ENCODE data around the gene LGALS3.

- TF ChIP-seq, protein P1, sequence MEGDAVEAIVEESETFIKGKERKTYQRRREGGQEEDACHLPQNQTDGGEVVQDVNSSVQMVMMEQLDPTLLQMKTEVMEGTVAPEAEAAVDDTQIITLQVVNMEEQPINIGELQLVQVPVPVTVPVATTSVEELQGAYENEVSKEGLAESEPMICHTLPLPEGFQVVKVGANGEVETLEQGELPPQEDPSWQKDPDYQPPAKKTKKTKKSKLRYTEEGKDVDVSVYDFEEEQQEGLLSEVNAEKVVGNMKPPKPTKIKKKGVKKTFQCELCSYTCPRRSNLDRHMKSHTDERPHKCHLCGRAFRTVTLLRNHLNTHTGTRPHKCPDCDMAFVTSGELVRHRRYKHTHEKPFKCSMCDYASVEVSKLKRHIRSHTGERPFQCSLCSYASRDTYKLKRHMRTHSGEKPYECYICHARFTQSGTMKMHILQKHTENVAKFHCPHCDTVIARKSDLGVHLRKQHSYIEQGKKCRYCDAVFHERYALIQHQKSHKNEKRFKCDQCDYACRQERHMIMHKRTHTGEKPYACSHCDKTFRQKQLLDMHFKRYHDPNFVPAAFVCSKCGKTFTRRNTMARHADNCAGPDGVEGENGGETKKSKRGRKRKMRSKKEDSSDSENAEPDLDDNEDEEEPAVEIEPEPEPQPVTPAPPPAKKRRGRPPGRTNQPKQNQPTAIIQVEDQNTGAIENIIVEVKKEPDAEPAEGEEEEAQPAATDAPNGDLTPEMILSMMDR (IDR thresholded peaks at IDR 0.05) = no peak
- TF ChIP-seq EP300 (IDR thresholded peaks at IDR 0.05) (no peak), POLR2AphosphoS5 (IDR thresholded peaks at IDR 0.05) (no peak), POLR2A (IDR thresholded peaks at IDR 0.05) (no peak)
Measured at GRCh38 chr14:55094292-55095157, 34.5 kb upstream of the LGALS3 start.
